ENCODE measurements around the gene RPL37A.

RPL37A gene

DNA sequence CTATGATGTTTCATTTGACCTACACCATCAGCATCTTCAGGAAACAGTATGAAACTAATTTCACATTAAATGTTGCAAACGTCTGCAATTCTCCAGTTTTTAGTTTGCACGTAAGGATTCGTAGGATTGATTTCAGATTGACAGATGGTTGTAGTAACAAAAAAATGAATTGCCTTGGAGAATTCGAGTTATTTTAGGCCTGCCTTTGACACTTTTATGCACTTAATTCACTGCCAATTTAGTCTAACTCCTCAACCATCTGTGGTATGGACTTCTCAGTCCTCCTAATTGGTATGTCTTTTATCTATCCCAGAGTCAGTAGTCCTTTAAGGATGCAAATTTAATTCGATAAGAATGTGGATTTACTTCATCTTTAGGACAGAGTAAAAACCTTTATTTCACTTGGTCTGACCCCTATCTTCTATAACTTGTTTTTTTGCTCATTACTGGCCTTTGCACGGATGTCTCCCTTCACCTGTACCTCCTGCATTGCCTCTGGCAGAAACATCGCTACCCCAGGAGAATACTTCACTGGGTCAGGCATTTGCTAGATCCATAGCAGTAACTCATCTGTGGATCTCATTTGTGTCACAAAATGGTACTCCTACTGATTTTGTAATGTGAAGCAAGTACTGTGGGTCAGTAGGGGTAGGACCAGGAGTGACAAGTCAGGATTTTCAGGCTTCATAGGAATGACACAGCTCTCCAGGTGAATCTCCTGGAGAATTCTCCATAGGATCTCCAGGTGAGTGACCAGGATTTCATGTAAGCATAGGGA, 3.9 kb downstream of the RPL37A start:
- Histone ChIP-seq H3K27me3 (ENCODE audit: insufficient read depth, low read length, poor library complexity) (no peaks in the 10 kb centered on the region), H2BK15ac (replicated peaks; ENCODE audit: low read depth) (no peak overlapping the region), H3K56ac (ENCODE audit: low read length) (peak overlapping the region; percentile 54), H2AK5ac (ENCODE audit: low read length) (no peak overlapping the region), H3K79me1 (ENCODE audit: low read length) (peaks cover 18% of the 10 kb centered on the region), H2BK120ac (ENCODE audit: low read depth, low read length) (no peak overlapping the region), H3K36me3 (ENCODE audit: control insufficient read depth, insufficient read depth, low read length) (peaks cover 19% of the 10 kb centered on the region), H3K4ac (ENCODE audit: low read depth, low read length) (no peak overlapping the region), H3K18ac (ENCODE audit: low read length) (no peak overlapping the region), H3K4me3 (ENCODE audit: low read length) (no peak overlapping the region), H2BK5ac (ENCODE audit: low read length) (no peak overlapping the region), H3K9ac (ENCODE audit: low read length) (peak overlapping the region; percentile 25), H3K79me2 (ENCODE audit: control insufficient read depth, insufficient read depth, low read length) (peaks cover 32% of the 10 kb centered on the region), H3K23ac (ENCODE audit: low read length) (no peak overlapping the region), H4K8ac (ENCODE audit: low read depth, low read length) (no peak overlapping the region), H3K27ac (ENCODE audit: low read depth, low read length) (no peak overlapping the region), H3K4me1 (ENCODE audit: control insufficient read depth, low read depth, low read length) (no peaks in the 10 kb centered on the region), H3K4me2 (ENCODE audit: low read length) (peak overlapping the region; percentile 25), H4K5ac (ENCODE audit: low read length) (no peak overlapping the region)
- whole genome bisulfite sequencing (ENCODE audit: extremely low coverage, insufficient coverage, low lambda C conversion rate): no CpG with 5 or more reads among the region's 7 CpGs
- no peak for DNase-seq

DNA sequence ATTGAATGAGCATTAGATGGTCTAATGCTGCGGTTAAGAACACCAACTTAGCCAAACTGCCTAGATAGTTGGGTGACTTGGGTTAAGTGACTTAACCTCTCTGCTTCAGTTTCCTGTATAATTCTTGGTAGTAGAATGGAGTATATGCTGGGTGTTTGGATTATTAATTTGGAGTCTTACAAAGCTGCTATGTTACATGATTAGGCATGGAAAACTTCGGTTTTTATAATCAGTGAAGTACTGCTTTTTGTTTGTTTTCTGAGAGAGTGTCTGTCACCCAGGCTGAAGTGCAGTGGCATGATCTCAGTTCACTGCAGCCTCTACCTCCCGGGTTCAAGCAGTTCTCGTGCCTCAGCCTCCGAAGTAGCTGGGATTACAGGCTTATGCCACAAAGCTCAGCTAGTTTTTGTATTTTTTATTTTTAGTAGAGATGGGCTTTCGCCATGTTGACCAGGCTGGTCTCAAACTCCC, 4.5 kb downstream of the RPL37A start:
- Histone ChIP-seq H3K27ac (ENCODE audit: low read depth, low read length) (no peak overlapping the region), H3K36me3 (ENCODE audit: control insufficient read depth, insufficient read depth, low read length) (peaks cover 19% of the 10 kb centered on the region), H3K56ac (ENCODE audit: low read length) (peak overlapping the region; percentile 54), H2BK5ac (ENCODE audit: low read length) (no peak overlapping the region), H3K4me1 (ENCODE audit: control insufficient read depth, low read depth, low read length) (no peaks in the 10 kb centered on the region), H3K4me2 (ENCODE audit: low read length) (no peak overlapping the region), H3K4ac (ENCODE audit: low read depth, low read length) (no peak overlapping the region), H3K18ac (ENCODE audit: low read length) (no peak overlapping the region), H2BK15ac (replicated peaks; ENCODE audit: low read depth) (no peak overlapping the region), H2AK5ac (ENCODE audit: low read length) (no peak overlapping the region), H3K23ac (ENCODE audit: low read length) (no peak overlapping the region), H3K9ac (ENCODE audit: low read length) (peak overlapping the region; percentile 25), H2BK120ac (ENCODE audit: low read depth, low read length) (no peak overlapping the region), H3K79me1 (ENCODE audit: low read length) (peaks cover 14% of the 10 kb centered on the region), H4K8ac (ENCODE audit: low read depth, low read length) (no peak overlapping the region), H3K27me3 (ENCODE audit: insufficient read depth, low read length, poor library complexity) (no peaks in the 10 kb centered on the region), H3K79me2 (ENCODE audit: control insufficient read depth, insufficient read depth, low read length) (peaks cover 32% of the 10 kb centered on the region), H3K4me3 (ENCODE audit: low read length) (no peak overlapping the region), H4K5ac (ENCODE audit: low read length) (no peak overlapping the region)
- WGBS (ENCODE audit: extremely low coverage, insufficient coverage, low lambda C conversion rate): no CpG with 5 or more reads among the region's 6 CpGs
- DNase-seq: no peak

DNA sequence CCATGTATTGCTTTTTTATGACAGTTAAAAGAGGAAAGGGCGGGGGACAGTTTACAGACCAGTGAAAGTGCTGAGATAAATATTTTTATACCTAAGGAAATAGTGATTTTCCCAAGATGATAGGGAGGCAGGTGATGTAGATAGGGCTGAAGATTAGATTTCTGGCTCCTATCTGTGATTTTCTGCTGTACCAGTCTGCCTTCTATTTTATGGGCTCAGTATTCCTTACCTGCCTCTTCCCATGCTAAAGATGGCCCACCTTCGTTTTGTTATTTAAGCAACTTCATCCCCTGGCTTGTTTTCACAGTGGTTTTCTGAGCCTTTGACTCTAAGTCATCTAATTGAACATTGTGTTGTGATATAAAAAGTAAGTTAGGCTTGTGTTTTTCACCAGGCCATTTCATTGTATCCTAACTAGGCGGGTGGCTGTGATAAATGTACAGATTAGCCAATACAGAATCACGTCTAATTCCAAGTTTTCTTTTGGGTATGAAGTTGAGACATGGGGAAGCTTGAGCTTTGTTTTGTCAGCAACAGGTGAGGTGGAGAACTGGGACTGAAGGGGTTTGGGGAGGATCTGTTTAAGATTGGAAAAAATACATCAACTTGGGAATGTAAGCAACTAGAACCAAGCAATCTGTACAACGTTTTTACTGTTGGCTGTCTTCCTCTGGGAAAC, 5.2 kb downstream of the RPL37A start:
- no CpG with 5 or more reads among the region's 5 CpGs for WGBS (ENCODE audit: extremely low coverage, insufficient coverage, low lambda C conversion rate)
- Histone ChIP-seq H2BK15ac (replicated peaks; ENCODE audit: low read depth) (no peak overlapping the region), H2AK5ac (ENCODE audit: low read length) (no peak overlapping the region), H2BK120ac (ENCODE audit: low read depth, low read length) (no peak overlapping the region), H3K18ac (ENCODE audit: low read length) (no peak overlapping the region), H3K27ac (ENCODE audit: low read depth, low read length) (no peak overlapping the region), H2BK5ac (ENCODE audit: low read length) (no peak overlapping the region), H3K36me3 (ENCODE audit: control insufficient read depth, insufficient read depth, low read length) (peaks cover 19% of the 10 kb centered on the region), H3K56ac (ENCODE audit: low read length) (no peak overlapping the region), H4K5ac (ENCODE audit: low read length) (no peak overlapping the region), H3K4me3 (ENCODE audit: low read length) (no peak overlapping the region), H3K9ac (ENCODE audit: low read length) (no peak overlapping the region), H3K4me1 (ENCODE audit: control insufficient read depth, low read depth, low read length) (no peaks in the 10 kb centered on the region), H4K8ac (ENCODE audit: low read depth, low read length) (no peak overlapping the region), H3K4me2 (ENCODE audit: low read length) (no peak overlapping the region), H3K23ac (ENCODE audit: low read length) (no peak overlapping the region), H3K79me1 (ENCODE audit: low read length) (peaks cover 14% of the 10 kb centered on the region), H3K4ac (ENCODE audit: low read depth, low read length) (no peak overlapping the region), H3K27me3 (ENCODE audit: insufficient read depth, low read length, poor library complexity) (no peaks in the 10 kb centered on the region), H3K79me2 (ENCODE audit: control insufficient read depth, insufficient read depth, low read length) (peaks cover 31% of the 10 kb centered on the region)
- no peak for DNase-seq

DNA sequence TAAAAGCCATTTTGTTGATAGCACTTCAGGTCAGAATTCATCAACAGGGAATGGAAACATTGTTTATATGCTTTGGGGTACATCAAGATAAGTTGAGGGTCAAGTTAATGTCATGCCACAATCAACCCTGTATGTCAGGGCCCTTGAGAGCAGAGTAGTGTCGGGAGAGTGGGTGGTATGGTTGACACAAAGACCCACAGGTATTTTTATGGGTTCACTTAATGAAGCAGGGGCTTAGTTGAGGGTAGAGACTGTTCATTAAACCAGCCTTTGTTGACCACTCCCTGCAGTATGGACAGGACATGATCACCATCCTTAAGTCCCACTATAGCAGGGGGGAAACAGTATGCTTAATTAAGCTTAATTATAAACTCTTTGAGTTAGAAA, 5.7 kb downstream of the RPL37A start:
- no peak overlapping the region for H2AK5ac ChIP-seq (ENCODE audit: low read length)
- H4K5ac ChIP-seq (ENCODE audit: low read length): no peak overlapping the region
- peaks cover 14% of the 10 kb centered on the region for H3K79me1 ChIP-seq (ENCODE audit: low read length)
- H3K18ac ChIP-seq (ENCODE audit: low read length): no peak overlapping the region
- H2BK15ac ChIP-seq (replicated peaks; ENCODE audit: low read depth): no peak overlapping the region
- no peak overlapping the region for H3K27ac ChIP-seq (ENCODE audit: low read depth, low read length)
- no peak overlapping the region for H3K9ac ChIP-seq (ENCODE audit: low read length)
- H3K4me1 ChIP-seq (ENCODE audit: control insufficient read depth, low read depth, low read length): no peaks in the 10 kb centered on the region
- peaks cover 19% of the 10 kb centered on the region for H3K36me3 ChIP-seq (ENCODE audit: control insufficient read depth, insufficient read depth, low read length)
- no peak overlapping the region for H3K4ac ChIP-seq (ENCODE audit: low read depth, low read length)
- no peak overlapping the region for H3K4me3 ChIP-seq (ENCODE audit: low read length)
- no peak overlapping the region for H2BK5ac ChIP-seq (ENCODE audit: low read length)
- no peak overlapping the region for H2BK120ac ChIP-seq (ENCODE audit: low read depth, low read length)
- H3K4me2 ChIP-seq (ENCODE audit: low read length): no peak overlapping the region
- H3K23ac ChIP-seq (ENCODE audit: low read length): no peak overlapping the region
- no peak overlapping the region for H4K8ac ChIP-seq (ENCODE audit: low read depth, low read length)
- no peak overlapping the region for H3K56ac ChIP-seq (ENCODE audit: low read length)
- peaks cover 25% of the 10 kb centered on the region for H3K79me2 ChIP-seq (ENCODE audit: control insufficient read depth, insufficient read depth, low read length)
- no peaks in the 10 kb centered on the region for H3K27me3 ChIP-seq (ENCODE audit: insufficient read depth, low read length, poor library complexity)
- DNase-seq: no peak
- WGBS (ENCODE audit: extremely low coverage, insufficient coverage, low lambda C conversion rate): no CpG with 5 or more reads among the region's 1 CpG

DNA sequence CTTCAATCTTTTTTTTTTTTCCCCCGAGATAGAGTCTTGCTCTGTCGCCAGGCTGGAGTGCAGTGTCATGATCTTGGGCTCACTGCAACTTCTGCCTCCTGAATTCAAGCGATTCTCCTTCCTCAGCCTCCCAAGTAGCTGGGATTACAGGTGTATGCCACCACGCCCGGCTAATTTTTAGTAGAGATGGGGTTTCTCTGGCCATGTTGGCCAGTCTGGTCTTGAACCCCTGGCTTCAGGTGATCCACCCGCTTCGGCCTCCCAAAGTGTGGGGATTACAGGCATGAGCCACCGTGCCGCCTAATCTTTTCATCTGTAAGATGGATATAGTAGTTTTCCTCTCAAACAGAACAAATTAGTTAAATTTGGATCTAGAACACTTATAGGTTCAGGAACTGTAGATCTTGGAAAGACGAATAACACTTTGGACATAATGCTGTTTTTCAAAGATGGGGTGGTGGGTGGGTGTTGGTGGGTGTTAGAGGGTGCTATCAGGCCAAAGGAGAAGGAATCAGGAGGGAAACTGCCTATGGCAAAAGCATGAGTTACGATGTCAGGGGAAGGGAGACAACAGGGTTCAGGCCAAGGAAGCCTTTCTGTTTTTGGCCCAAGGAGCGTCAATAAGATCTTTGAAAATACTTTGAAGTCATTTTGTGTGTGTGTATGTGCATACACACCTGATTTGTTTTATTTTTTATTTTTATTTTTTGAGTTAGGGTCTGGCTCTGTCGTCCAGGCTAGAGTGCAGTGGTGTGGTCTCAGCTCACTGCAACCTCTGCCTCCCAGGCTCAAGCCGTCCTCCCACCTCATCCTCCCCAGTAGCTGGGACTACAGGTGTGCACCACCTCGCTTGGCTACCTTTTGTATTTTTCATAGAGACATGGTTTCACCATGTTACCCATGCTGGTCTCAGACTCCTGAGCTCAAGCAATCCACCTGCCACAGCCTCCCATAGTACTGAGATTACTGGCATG, 6.8 kb downstream of the RPL37A start:
- no peak overlapping the region for H2BK15ac ChIP-seq (replicated peaks; ENCODE audit: low read depth)
- H3K36me3 ChIP-seq (ENCODE audit: control insufficient read depth, insufficient read depth, low read length): peaks cover 15% of the 10 kb centered on the region
- no peaks in the 10 kb centered on the region for H3K4me1 ChIP-seq (ENCODE audit: control insufficient read depth, low read depth, low read length)
- no peak overlapping the region for H2BK120ac ChIP-seq (ENCODE audit: low read depth, low read length)
- no peak for DNase-seq
- H3K18ac ChIP-seq (ENCODE audit: low read length): no peak overlapping the region
- H3K4ac ChIP-seq (ENCODE audit: low read depth, low read length): no peak overlapping the region
- H3K4me2 ChIP-seq (ENCODE audit: low read length): no peak overlapping the region
- H3K9ac ChIP-seq (ENCODE audit: low read length): no peak overlapping the region
- peaks cover 15% of the 10 kb centered on the region for H3K79me2 ChIP-seq (ENCODE audit: control insufficient read depth, insufficient read depth, low read length)
- H3K79me1 ChIP-seq (ENCODE audit: low read length): peaks cover 14% of the 10 kb centered on the region
- H3K27me3 ChIP-seq (ENCODE audit: insufficient read depth, low read length, poor library complexity): no peaks in the 10 kb centered on the region
- no peak overlapping the region for H3K56ac ChIP-seq (ENCODE audit: low read length)
- H2AK5ac ChIP-seq (ENCODE audit: low read length): no peak overlapping the region
- no peak overlapping the region for H4K5ac ChIP-seq (ENCODE audit: low read length)
- H3K23ac ChIP-seq (ENCODE audit: low read length): no peak overlapping the region
- no CpG with 5 or more reads among the region's 15 CpGs for WGBS (ENCODE audit: extremely low coverage, insufficient coverage, low lambda C conversion rate)
- no peak overlapping the region for H4K8ac ChIP-seq (ENCODE audit: low read depth, low read length)
- no peak overlapping the region for H3K27ac ChIP-seq (ENCODE audit: low read depth, low read length)
- no peak overlapping the region for H3K4me3 ChIP-seq (ENCODE audit: low read length)
- H2BK5ac ChIP-seq (ENCODE audit: low read length): no peak overlapping the region

Measured in mesendoderm (in vitro differentiated cells).